ENCODE data around the gene DEFB128. TPM values are rescaled to one million over a fixed set of nuclear protein-coding genes. Genes with fewer than 3 reads are reported as not detected.
"Not testable (repeated sequence)": the region's sequence is repeated elsewhere in the genome, so short reads cannot be mapped to it uniquely, and the experiment has no call there.

The DEFB128 gene
- total RNA-seq, 1 donor from 2014 or later: not detected

GRCh38 chr20:226958-227357 is 37.4 kb upstream of the DEFB128 start, which contains the start of gene DEFB129:
TSS of gene DEFB129 (plus strand) at chr20:227258. CDS start at chr20:227289, 31 bp downstream.
- Histone ChIP-seq H3K27me3 (no peaks in the 10 kb centered on the region), H3K4me3 (no peak within 1 kb of the TSS), H3K9me3 (no peaks in the 10 kb centered on the region), H3K36me3 (no peaks in the 10 kb centered on the region), H3K27ac (no peak within 1 kb of the TSS), H3K4me1 (no peaks in the 10 kb centered on the region)
- no peak for DNase-seq (ENCODE audit: extremely low spot score in 2 of 2)
- intact Hi-C loops (cut with DNase I): no loop called here
- no peak for TF ChIP-seq CTCF (IDR thresholded peaks at IDR 0.05)
- TF ChIP-seq POLR2AphosphoS5 (IDR thresholded peaks at IDR 0.05; ENCODE audit: insufficient read depth in 1 of 2, low read depth in 1 of 2): no peak
- TF ChIP-seq POLR2A (IDR thresholded peaks at IDR 0.05): no peak

GRCh38 chr20:225879-226278 is 36.4 kb upstream of the DEFB128 start:
- H3K9me3 ChIP-seq; intact Hi-C loops (cut with DNase I); H3K4me1 ChIP-seq; DNase-seq (ENCODE audit: extremely low spot score in 2 of 2); H3K36me3 ChIP-seq; H3K27me3 ChIP-seq; H3K4me3 ChIP-seq; H3K27ac ChIP-seq: not testable (repeated sequence)

- TF ChIP-seq POLR2A (IDR thresholded peaks at IDR 0.05) (no peak), CTCF (IDR thresholded peaks at IDR 0.05) (no peak), POLR2AphosphoS5 (IDR thresholded peaks at IDR 0.05; ENCODE audit: insufficient read depth in 1 of 2, low read depth in 1 of 2) (no peak)
- Histone ChIP-seq H3K36me3 (no peaks in the 10 kb centered on the region), H3K27ac (no peak overlapping the region), H3K4me1 (no peaks in the 10 kb centered on the region), H3K9me3 (no peaks in the 10 kb centered on the region), H3K27me3 (no peaks in the 10 kb centered on the region), H3K4me3 (no peak overlapping the region)
- DNase-seq (ENCODE audit: extremely low spot score in 2 of 2): no peak
- intact Hi-C loops (cut with DNase I): no loop called here
These were observed 31.8 kb upstream of the DEFB128 start for GRCh38 chr20:221258-221830.

- no peak for DNase-seq (ENCODE audit: extremely low spot score in 2 of 2)
- H3K4me3 ChIP-seq: no peak overlapping the region
- H3K36me3 ChIP-seq: no peaks in the 10 kb centered on the region
- TF ChIP-seq POLR2A (IDR thresholded peaks at IDR 0.05): no peak
- TF ChIP-seq POLR2AphosphoS5 (IDR thresholded peaks at IDR 0.05; ENCODE audit: insufficient read depth in 1 of 2, low read depth in 1 of 2): no peak
- no peak for TF ChIP-seq CTCF (IDR thresholded peaks at IDR 0.05)
- no peaks in the 10 kb centered on the region for H3K4me1 ChIP-seq
- no peaks in the 10 kb centered on the region for H3K9me3 ChIP-seq
- no peaks in the 10 kb centered on the region for H3K27me3 ChIP-seq
- intact Hi-C loops (cut with DNase I): no loop called here
- H3K27ac ChIP-seq: no peak overlapping the region
These were observed 30.0 kb upstream of the DEFB128 start for GRCh38 chr20:219290-220115.

GRCh38 chr20:217266-217665 is 27.8 kb upstream of the DEFB128 start:
- no peaks in the 10 kb centered on the region for H3K27me3 ChIP-seq
- no peaks in the 10 kb centered on the region for H3K9me3 ChIP-seq
- no peak overlapping the region for H3K27ac ChIP-seq
- no peak overlapping the region for H3K4me3 ChIP-seq
- no peaks in the 10 kb centered on the region for H3K4me1 ChIP-seq
- intact Hi-C loops (cut with DNase I): no loop called here
- no peak for DNase-seq (ENCODE audit: extremely low spot score in 2 of 2)
- H3K36me3 ChIP-seq: no peaks in the 10 kb centered on the region
- TF ChIP-seq CTCF (IDR thresholded peaks at IDR 0.05) (no peak), POLR2AphosphoS5 (IDR thresholded peaks at IDR 0.05; ENCODE audit: insufficient read depth in 1 of 2, low read depth in 1 of 2) (no peak)

Measured in vagina (tissue), 2 donors.